Measurements from ENCODE around the gene MSLN. TPM values are rescaled to one million over a fixed set of nuclear protein-coding genes. Genes with fewer than 3 reads are reported as not detected.

Gene MSLN
- total RNA-seq, 3 donors from 2014 or later (not counting 1 experiment from before 2014, with no cell fraction given): not detected

- intact Hi-C loops (cut with micrococcal nuclease): no loop called here
- Histone ChIP-seq H3K36me3 (ENCODE audit: control insufficient read depth, insufficient read depth, low read length) (peaks cover 5% of the 10 kb centered on the region), H3K27ac (ENCODE audit: low read length) (peak overlapping the region; percentile 47), H3K9me3 (ENCODE audit: control insufficient read depth, insufficient read depth, low read length) (no peaks in the 10 kb centered on the region), H3K4me1 (ENCODE audit: control insufficient read depth, insufficient read depth, low read length) (peaks cover 24% of the 10 kb centered on the region), H3K27me3 (ENCODE audit: control insufficient read depth, insufficient read depth, low read length) (no peaks in the 10 kb centered on the region), H3K4me3 (ENCODE audit: low read length) (peak overlapping the region; percentile 32)
- TF ChIP-seq CTCF (IDR thresholded peaks at IDR 0.05): no peak
- DNase-seq: peak; percentile 72 to 89
- peak; percentile 74 to 79 (median 79) for ATAC-seq
- H3K4me1 Mint-ChIP-seq: peaks cover 0 to 3% of the 10 kb centered on the region in 2 donors
- WGBS (ENCODE audit: insufficient coverage): under 1% methylated on average over 80 of the region's 80 CpGs
- H3K27ac Mint-ChIP-seq: no peak overlapping the region
- H3K9me3 Mint-ChIP-seq: no peaks in the 10 kb centered on the region
- H3K36me3 Mint-ChIP-seq: no peaks in the 10 kb centered on the region
- peak overlapping the region; percentile 37 for H3K4me3 Mint-ChIP-seq
- H3K27me3 Mint-ChIP-seq (ENCODE audit: low read depth in 2 of 2): no peaks in the 10 kb centered on the region
These were observed 32.2 kb upstream of the MSLN start for GRCh38 chr16:728131-728889.

- Mint-ChIP-seq H3K4me3 (peak overlapping the region; percentile 37), H3K36me3 (no peaks in the 10 kb centered on the region), H3K4me1 (peaks cover 0 to 3% of the 10 kb centered on the region in 2 donors), H3K27ac (no peak overlapping the region), H3K27me3 (ENCODE audit: low read depth in 2 of 2) (no peaks in the 10 kb centered on the region), H3K9me3 (no peaks in the 10 kb centered on the region)
- H3K9me3 ChIP-seq (ENCODE audit: control insufficient read depth, insufficient read depth, low read length): no peaks in the 10 kb centered on the region
- no peak for TF ChIP-seq CTCF (IDR thresholded peaks at IDR 0.05)
- intact Hi-C loops (cut with micrococcal nuclease): no loop called here
- H3K27ac ChIP-seq (ENCODE audit: low read length): no peak overlapping the region
- H3K4me1 ChIP-seq (ENCODE audit: control insufficient read depth, insufficient read depth, low read length): peaks cover 24% of the 10 kb centered on the region
- DNase-seq (no peak), ATAC-seq (no peak)
- no peaks in the 10 kb centered on the region for H3K27me3 ChIP-seq (ENCODE audit: control insufficient read depth, insufficient read depth, low read length)
- no peak overlapping the region for H3K4me3 ChIP-seq (ENCODE audit: low read length)
- WGBS (ENCODE audit: insufficient coverage): 85% methylated on average over 54 of the region's 55 CpGs
- peaks cover 9% of the 10 kb centered on the region for H3K36me3 ChIP-seq (ENCODE audit: control insufficient read depth, insufficient read depth, low read length)
These were observed 31.4 kb upstream of the MSLN start for GRCh38 chr16:728890-729744.

- intact Hi-C loops (cut with micrococcal nuclease): no loop called here
- no peak for ATAC-seq
- 95% methylated on average over 37 of the region's 37 CpGs for WGBS (ENCODE audit: insufficient coverage)
These were observed 30.5 kb upstream of the MSLN start for GRCh38 chr16:729768-730665.

More at GRCh38 chr16:729768-730665, 30.5 kb upstream of the MSLN start:
- Histone ChIP-seq H3K36me3 (ENCODE audit: control insufficient read depth, insufficient read depth, low read length) (peaks cover 12% of the 10 kb centered on the region), H3K27me3 (ENCODE audit: control insufficient read depth, insufficient read depth, low read length) (no peaks in the 10 kb centered on the region), H3K9me3 (ENCODE audit: control insufficient read depth, insufficient read depth, low read length) (no peaks in the 10 kb centered on the region), H3K4me1 (ENCODE audit: control insufficient read depth, insufficient read depth, low read length) (peaks cover 24% of the 10 kb centered on the region), H3K4me3 (ENCODE audit: low read length) (no peak overlapping the region), H3K27ac (ENCODE audit: low read length) (no peak overlapping the region)
- no peak for DNase-seq
- Mint-ChIP-seq H3K4me3 (no peak overlapping the region), H3K27ac (no peak overlapping the region), H3K27me3 (ENCODE audit: low read depth in 2 of 2) (no peaks in the 10 kb centered on the region), H3K4me1 (peaks cover 0 to 3% of the 10 kb centered on the region in 2 donors), H3K36me3 (no peaks in the 10 kb centered on the region), H3K9me3 (no peaks in the 10 kb centered on the region)
- no peak for TF ChIP-seq CTCF (IDR thresholded peaks at IDR 0.05)
